Stimulated activated CD4-positive, alpha-beta T cell treated with anti-CD3 and anti-CD28 coated beads, Interleukin-12 subunit alpha, Interleukin-12 subunit beta, amount 100 ng/mL, for 24 hours (primary cell): ENCODE results near the gene ULBP2.
"Not testable (repeated sequence)": the region's sequence is repeated elsewhere in the genome, so short reads cannot be mapped to it uniquely, and the experiment has no call there.

ENCODE experiments used
- DNase-seq, 2 experiments: peaks; one replicate each; pipeline ENCODE4 v3.0.0-alpha.2; 2020; ENCODE audit warnings: low read depth in 2 of 2

ULBP2 gene

DNA sequence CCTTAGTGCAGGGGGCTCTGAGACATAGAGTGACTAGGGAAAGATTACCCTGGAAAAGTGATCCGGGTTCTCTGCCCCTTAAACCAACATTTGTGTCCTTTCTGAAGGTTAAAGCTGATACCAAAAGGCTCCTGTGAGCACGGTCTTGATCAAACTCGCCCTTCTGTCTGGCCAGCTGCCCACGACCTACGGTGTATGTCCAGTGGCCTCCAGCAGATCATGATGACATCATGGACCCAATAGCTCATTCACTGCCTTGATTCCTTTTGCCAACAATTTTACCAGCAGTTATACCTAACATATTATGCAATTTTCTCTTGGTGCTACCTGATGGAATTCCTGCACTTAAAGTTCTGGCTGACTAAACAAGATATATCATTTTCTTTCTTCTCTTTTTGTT, 6.8 kb downstream of the ULBP2 start:
- DNase-seq, result no peak

DNA sequence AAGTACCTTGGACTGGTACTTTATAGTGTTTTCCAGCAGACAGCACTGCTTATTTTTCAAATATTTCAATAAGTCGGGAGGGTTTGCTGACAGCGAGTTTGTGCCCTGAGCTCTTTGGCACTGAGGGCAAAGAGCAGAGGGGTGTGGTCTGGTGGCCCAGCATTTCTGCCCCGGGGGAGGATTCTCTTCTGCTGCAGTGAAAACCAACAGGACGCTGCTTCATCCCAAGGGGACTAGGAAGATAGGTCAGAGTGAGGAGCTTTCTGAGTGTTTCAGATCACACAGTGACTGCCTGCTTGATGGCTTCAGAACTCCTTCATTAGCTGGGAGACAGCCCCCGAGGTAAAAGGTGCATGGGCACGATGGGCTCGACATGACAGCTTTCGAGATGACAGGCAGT, 8.6 kb downstream of the ULBP2 start:
- DNase-seq, result no peak

DNA sequence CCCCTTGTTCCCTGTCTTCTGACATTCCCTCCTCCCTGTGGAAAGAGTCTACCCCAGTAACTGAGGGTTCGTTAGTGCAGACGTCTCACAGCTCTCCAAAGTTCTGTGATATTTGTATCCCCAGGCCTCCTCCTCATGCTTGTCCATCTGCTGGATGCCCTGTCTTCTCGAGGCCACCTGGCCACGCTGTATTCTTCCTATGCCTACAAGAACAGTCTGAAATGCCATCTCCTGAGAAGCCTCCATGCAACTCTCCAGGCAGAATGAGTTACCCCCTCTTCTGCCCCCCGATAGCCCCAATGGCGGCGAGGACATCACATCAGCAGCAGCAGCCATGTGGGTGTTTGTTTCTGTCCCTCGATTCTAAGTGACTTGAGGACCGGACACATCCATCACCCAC, 9.3 kb downstream of the ULBP2 start:
- no peak for DNase-seq

DNA sequence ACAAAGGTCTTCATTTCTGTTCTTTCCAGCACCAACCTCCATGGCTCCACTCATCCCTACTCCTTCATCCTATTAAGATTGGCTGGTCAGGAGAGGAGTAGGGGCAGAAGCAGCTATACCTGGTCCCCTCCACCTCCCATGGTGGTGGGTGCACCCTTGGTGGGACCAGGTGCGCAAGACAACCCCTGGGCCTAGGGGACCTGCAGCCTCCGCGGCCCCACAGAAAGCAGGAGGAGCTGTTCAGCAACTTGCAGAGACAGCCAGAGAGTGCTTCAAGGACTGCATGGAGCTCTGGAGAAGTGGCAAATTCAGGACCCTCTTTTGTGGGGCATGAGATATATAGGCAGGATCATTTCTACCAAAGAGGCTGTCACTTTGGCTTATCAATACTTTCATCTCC, 9.8 kb downstream of the ULBP2 start:
- no peak for DNase-seq

DNA sequence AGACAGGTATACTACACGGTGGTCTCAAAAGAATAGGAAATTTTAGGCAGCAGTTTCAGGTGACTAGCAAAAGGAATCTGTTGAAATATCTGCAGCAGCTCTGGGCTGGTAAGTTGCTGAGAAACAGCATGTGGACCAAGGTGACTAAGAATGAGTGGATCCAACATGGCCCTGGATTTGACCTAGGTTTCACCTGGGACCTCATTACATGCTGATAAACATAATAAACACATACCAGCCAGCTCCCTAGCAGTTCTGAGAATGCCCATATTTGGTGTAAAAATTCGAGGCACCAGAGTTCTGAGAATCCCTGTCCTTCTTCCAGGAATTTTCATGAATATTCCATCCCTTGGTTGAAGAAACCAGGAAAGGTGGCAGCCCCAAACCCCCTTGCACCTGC, 11.6 kb downstream of the ULBP2 start:
- not testable (repeated sequence) for DNase-seq

DNA sequence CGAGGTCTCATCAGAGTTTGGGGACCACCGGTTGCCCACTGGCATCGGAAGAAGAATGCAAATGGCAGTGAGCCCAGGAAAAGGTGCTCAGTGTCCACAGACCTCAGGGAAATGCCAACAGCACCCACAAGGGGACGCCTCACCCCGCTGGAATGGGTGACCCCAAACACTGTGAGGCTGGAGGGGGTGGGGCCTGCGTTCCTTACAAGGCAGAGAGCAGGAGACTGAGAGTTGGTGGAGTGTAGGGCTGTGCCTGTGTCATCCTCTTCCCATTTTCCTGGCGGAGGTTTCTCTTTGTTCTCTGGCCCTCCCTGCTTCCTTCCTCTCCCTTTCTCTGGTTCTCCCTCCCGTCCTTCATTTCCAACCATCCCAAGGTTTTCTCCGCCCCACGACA, 12.1 kb downstream of the ULBP2 start:
- DNase-seq, result not testable (repeated sequence)

DNA sequence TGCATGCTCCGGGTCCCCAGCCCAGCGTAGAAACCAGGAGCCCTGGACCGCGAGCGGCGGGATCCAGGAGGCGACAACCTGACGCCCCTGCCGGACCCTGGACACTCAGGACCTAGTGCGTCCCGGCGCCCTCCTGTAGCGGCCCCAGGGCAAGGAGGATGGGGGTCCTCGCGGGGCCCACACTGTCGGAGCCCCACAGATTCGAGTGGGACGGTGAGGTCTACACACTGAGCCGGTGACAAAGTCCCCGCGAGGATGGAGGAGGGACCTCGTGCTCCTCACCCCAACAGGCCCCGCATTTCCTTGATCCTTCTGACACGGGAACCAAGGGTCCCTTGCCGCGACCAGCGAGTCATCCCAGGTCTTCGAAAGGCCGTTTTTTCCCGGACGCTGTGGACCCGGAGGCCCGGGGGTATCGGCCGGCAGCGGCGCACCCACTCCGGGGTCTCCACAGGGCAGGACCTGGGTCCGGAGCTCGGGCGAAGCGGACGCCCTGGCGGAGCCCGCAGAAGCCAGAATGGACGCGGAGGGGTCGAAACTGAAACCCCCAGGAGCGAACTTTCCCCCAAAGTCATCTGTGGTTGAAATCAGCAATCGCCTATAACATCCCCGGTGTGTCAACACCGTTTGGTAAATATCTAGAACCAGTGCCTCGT, 12.6 kb downstream of the ULBP2 start:
- not testable (repeated sequence) for DNase-seq

DNA sequence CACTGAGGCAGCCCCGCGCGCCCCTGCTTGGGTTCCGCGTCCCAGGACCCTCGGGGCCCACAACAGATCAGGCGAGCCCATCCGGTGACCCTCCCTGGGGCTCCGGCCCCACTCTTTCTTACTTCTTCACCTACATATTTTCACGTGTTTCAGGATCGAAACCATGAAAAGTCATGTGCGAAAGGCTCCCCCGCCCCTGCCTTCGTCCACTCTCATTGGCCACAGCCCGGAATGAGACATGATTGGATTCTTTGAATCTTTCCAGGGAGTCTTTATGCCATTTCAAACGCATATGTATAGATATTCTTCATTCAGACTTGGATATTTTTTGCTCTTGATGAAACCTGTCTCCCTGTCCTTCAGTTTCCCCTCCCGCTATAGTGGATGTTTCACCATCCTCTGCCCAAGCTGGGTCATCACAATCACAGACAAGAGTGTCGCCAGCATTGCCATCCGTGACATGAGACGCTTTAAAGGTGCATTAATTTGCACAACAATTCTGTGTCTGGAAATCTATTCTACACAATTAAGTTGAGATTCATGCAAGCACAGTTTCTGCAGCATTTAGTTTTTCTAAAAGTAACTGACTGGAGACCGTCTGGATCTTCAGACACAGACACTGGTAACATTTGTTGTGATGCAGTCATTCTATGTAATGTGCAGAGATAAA, 13.3 kb downstream of the ULBP2 start:
- not testable (repeated sequence) for DNase-seq

DNA sequence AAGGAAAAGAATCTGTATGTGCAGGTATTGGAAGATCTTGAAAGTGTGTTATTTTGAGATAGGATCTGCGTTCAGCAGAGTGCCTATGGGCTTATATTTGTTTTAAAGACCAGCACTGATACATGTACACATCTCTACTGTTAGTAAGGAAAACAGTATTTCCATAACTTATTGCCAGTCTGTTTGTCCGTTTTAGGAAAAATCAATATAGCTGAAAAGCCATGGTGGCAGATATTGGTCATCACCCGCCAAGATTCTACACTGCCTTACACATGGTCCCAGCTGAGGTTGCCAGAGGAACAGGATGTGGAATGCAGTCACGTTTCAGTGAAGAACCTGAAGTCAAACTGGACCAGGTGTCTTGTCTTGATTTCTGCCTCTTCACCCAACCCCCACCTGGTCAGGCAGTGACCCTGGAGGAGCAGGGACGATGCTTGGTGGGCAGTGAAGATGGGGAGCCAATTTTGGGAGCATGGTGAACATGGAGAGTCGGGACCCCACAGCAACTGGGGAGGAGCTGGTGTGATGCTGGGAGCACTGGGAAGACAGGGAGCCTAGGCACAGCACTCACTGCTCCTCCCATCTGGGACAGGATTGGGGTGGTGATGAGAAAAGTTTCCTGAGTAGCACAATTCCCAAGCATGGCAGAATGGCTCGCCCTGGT, 14.0 kb downstream of the ULBP2 start:
- DNase-seq, result not testable (repeated sequence)

DNA sequence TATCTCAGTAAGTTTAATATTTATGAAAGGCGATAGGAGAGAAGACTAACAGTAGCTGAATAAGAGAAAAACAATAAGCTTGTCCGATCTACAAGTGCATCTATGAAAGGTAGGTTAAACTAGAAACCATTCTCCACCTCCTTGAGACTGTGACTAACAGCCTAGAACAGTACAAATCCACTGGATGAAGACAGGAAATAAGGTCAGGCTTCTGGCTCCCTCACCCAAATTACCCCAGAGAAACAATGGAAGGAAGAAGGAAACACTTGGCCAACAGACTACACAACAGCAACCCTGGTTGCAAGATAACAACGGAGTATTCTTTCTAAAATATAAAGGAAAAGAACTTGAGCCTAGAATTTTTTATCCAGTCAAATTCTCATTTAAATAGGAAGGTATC, 16.3 kb downstream of the ULBP2 start:
- DNase-seq, result not testable (repeated sequence)

DNA sequence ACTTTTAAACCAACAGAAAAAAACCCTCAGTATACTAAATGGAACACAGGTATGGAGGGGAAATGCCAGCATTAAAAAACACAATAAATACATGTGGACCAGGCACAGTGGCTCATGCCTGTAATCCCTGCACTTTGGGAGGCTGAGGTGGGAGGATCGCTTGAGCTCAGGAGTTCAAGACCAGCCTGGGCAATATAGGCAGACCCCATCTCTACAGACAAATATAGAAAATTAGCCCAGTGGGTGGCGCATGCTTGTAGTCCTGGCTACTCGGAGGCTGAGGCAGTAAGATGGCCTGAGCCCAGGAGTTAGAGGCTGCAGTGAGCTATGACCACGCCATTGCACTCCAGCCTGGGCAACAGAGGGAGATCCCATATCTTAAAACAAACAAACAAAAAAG, 18.0 kb downstream of the ULBP2 start:
- not testable (repeated sequence) for DNase-seq

DNA sequence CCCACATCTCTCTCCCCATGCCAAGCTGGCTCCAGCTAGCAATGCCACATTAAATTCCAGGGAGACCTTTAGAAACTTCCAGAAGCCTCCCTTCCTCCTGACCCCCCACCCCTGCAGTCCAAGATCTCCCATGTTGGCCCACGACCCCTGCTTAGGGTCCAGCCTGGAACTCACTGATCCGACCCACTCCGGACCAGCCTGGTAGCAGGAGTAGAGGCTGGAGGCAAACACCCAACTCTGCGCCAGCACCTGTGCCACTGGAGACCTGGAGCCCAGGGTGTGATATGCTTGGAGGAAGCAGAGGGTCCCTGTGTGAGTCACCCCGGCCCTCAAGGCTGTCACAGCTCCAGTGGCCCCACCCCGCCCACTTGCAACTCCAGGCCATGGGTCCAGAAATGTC, 18.7 kb downstream of the ULBP2 start:
- no peak for DNase-seq

DNA sequence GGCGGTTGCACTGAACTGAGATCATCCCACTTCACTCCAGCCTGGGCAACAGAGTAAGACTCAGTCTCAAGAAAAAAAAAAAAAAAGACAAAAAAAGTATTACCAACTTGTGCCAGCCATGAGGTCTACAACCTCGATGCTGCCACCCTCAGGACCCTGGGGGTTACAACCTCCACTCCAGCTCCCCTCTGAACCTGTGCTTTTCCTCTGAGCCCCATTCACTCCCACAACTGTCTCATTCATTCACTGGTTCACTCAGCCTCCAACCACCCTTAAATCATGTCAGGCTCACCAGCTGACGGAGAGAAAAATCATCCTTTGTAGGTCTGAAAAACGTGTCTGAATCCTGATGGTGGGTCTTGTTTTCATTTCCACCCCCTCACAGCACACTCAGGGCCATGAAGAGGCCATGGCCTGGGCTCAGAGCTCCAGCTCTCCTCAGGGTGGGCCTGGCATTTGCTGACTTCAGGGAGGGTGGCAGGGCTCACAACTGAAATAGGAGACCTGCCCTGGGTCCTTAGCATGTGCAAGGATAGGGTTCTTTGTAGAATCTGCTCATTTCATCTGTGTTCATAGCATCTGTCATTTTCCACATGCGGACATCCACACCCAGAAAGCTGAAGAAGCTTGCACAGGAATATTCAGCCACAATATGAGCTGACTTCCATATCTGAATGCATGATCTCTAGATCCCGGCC, 20.1 kb downstream of the ULBP2 start:
- DNase-seq, result no peak

DNA sequence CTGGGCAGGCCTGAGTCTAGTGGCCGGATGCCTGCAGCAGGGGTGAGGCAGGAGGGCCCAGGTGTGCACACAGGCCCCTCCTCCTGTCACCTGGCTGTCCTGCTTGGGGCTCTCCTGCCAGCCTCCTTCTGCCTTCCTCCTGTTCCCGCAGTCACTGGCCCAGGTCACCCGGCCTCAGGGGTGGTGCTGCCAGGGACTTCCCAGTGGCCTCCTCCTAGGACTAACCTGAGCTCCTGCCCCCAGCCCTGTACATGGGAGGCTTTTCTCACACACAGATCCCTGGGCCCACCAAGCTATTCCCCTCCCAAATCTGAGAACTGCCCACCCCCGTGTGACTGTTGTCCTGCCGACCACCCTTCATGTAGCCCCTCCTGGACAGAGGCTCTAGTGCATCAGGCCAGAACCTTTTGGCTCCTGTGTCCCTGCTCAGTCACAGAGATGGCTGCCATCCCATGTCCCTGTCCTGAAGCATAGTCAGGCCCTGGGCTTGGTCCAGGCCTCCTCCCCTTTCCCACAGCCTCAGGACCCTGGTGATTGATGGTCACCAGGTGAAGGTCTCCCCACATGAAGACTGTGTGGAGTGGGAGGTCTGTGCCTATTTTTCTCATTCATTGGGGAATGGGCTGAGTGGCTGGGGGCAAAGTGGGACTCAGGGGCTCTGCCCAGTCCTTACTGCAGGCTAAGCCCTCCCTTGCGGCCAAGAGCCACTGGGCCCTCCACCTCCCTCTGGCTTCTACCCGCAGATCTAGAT, 20.8 kb downstream of the ULBP2 start:
- no peak for DNase-seq

DNA sequence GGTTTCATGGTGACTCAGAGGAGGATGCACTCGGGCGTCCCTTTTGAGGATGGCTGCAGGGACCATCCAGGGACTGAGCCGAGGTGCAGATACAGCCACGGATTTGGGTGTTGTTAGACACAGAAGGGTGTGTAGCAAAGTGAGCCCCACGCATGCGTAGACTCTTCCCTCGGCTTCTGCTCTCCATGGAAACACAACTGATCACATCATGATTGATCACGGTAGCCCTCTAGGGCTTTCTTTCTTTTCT, 21.3 kb downstream of the ULBP2 start:
- DNase-seq, result peak in 1 of 2 experiments; percentile 44

DNA sequence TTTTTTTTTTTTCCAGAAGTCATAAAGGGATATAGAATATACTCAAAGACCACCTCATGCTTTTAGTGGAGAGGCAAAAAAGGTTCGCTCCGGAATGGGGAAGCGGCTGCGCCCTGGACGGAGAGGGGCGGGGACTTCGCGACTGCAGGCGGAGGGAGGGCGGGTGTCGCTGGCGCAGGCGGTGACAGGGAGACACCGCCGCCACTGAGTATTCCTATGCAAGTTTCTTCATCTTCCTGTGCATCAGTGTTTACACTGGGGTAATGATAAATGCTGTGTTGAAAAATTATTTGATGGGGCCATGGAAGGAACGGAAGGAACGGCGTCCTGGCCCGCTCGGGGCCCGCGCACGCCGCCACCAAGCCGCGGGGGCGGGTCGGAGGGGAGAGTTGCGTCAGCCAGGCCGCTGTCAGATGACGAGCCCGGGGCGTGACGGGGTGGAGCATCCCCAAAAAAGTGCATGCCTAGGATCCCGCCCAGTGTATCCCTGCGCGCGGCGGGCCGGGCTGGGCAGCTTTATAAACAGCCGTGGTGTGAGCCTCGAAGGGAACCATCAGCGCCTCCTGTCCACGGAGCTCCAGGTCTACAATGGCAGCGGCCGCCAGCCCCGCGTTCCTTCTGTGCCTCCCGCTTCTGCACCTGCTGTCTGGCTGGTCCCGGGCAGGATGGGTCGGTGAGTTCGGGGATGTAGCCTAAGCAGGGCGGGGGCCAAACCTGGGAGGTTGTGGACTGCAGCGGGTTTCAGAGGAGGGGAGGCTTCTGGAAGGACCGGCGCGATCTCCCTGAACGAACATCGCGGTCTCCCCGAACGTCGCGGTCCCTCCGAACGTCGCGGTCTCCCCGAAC, 21.9 kb downstream of the ULBP2 start, which contains the start of gene ULBP1:
ULBP1 (plus strand) TSS at position 482 of the 846 bp plus-strand sequence; CDS start at position 589, 107 bp downstream.
- peak; percentile 70 to 82 for DNase-seq

DNA sequence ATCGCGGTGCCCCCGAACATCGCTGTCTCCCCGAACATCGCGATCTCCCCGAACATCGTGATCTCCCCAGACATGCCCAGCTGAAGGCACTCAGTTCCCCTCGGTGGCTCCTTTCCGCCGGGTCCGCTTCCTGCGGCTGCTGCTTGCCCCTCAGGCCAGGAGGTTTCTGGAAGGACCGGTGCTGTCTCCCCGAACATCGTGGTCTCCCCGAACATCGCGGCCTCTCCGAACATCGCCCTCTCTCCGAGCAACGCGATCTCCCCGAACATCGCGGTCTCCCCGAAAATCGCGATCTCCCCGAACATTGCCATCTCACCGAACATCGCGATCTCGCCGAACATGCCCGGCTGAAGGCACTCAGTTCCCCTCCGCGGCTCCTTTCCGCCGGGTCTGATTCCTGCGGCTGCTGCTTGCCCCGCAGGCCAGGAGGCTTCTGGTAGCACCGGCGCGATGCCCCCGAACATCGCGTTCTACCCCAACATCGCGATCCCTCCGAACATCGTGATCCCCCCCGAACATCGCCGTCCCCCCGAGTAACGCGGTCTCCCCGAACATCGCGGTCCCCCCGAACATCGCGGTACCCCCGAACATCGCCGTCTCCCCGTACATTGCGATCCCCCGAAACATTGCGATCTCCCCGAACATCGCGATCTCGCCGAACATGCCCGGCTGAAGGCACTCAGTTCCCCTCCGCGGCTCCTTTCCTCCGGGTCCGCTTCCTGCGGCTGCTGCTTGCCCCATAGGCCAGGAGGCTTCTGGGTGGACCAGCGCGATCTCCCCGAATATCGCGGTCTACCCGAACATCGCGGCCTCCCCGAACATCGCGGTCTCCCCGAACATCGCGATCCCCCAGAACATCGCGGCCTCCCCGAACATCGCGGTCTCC, 22.7 kb downstream of the ULBP2 start:
- no peak for DNase-seq

DNA sequence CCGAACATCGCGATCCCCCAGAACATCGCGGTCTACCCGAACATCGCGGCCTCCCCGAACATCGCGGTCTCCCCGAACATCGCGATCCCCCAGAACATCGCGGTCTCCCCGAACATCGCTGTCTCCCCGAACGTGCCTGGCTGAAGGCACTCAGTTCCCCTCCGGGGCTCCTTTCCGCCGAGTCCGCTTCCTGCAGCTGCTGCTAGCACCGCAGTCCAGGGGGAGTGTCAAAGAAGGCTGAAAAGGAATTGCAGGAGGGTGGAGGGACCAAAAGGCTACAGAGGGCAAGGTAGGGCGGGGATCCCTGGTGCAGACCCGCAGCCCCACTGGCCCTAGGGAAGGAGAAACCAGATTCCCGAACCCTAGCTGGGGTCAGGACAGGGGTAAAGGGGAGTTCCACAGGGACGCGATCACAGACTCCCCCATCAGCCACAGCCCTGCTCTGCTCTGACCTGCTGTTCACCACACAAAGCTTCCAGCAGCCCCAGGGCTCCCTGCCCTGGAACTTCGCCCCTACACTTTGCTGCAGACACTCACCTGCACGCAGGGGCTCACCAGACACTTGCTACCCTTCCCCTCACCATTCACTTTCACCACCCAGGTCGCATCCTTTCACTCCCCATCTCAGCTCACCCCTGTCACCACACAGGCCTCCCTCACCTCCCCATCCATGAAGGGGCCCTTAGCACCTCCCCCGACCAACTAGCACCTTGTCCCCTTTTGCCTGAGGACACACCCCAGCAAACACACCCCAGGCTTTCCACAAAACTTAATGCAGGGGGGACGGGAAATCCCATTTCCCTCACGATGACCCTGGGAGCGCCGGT, 23.6 kb downstream of the ULBP2 start:
- no peak for DNase-seq

DNA sequence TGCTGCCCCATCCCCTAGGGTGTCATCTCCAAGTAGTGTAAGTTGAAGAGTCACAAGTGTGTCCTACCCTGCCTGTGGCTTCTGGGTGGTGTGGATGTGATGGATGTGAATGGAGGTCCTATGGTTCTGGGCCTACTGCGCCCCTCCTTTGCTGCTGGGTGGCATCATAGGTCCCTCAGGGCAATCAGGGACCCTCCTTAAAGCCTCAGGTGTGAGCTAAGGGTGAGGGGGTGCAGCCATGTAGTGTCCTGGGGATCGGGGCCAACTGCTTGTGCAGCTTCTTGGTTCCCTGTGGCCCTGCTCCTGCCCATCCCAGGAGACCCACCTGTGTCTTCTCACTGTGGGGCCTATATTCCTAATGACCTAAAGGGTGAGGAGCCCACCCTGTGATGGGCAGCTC, 24.5 kb downstream of the ULBP2 start:
- DNase-seq, result not testable (repeated sequence)
